Measurements from ENCODE around the gene CCL1. TPM values are rescaled to one million over a fixed set of nuclear protein-coding genes. Genes with fewer than 3 reads are reported as not detected.

CCL1 gene
- total RNA-seq, 1 experiment from 2014 or later = not detected

DNA sequence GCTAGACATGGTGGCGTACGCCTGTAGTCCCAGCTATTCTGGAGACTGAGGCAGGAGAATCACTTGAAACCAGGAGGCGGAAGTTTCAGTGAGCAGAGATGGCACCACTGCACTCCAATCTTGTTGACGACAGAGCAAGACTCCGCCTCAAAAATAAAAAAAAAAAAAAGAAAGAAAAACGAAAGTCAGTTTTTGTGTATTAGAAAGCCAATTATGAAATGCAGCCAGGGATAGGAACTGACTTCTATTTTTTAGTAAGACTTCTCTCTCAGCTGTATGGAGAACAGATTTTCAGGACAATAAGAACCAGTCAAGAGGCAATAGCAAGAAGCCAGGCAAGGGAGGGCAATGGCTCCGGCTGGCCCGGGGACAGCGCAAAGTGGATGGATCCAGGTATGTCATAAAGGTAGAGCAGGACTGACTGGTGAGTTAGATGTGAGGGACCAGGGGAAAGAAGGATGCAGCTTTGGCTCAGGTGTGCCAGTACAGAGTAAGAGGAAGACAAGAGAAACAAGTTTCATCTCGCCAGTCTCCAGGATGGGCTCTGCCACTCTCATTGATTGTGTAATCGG is 12.5 kb upstream of the CCL1 start:
- Histone ChIP-seq H3K27ac (ENCODE audit: insufficient read length, low read depth, low read length) (no peak overlapping the region), H2BK12ac (ENCODE audit: insufficient read length, low read depth, low read length) (no peak overlapping the region), H2BK5ac (ENCODE audit: insufficient read length, low read length) (no peak overlapping the region), H3K23ac (ENCODE audit: insufficient read length, low read depth, low read length) (no peak overlapping the region), H4K91ac (ENCODE audit: insufficient read length, low read depth, low read length) (no peak overlapping the region), H4K8ac (replicated peaks; ENCODE audit: insufficient read length, low read depth, low read length) (no peak overlapping the region), H3K23me2 (ENCODE audit: insufficient read length, low read depth, low read length, poor library complexity, severe bottlenecking) (no peaks in the 10 kb centered on the region), H3K27me3 (ENCODE audit: insufficient read depth, low read length) (no peaks in the 10 kb centered on the region), H3K9me3 (ENCODE audit: control insufficient read depth, low read depth, low read length) (no peaks in the 10 kb centered on the region), H3K4me1 (ENCODE audit: insufficient read depth, low read length) (no peaks in the 10 kb centered on the region), H2BK15ac (ENCODE audit: low read depth, low read length) (no peak overlapping the region), H3K4ac (ENCODE audit: low read depth, low read length) (no peak overlapping the region), H3K9ac (ENCODE audit: extremely low read depth, insufficient read length, low read length) (no peak overlapping the region), H3K18ac (ENCODE audit: insufficient read length, low read depth, low read length) (no peak overlapping the region), H2AFZ (ENCODE audit: low read length) (no peak overlapping the region), H4K5ac (ENCODE audit: insufficient read length, low read depth, low read length) (no peak overlapping the region), H3T11ph (ENCODE audit: low read length) (no peak overlapping the region), H3K79me1 (ENCODE audit: insufficient read depth, low read depth, low read length, poor library complexity, severe bottlenecking) (no peaks in the 10 kb centered on the region), H2AK5ac (ENCODE audit: insufficient read length, low read length) (no peak overlapping the region), H2BK120ac (ENCODE audit: low read depth, low read length, poor library complexity, severe bottlenecking) (no peak overlapping the region), H2BK20ac (ENCODE audit: low read depth, low read length, poor library complexity, severe bottlenecking) (no peak overlapping the region), H3K14ac (ENCODE audit: insufficient read depth, low read length) (no peak overlapping the region), H3K56ac (ENCODE audit: insufficient read length, low read depth, low read length) (no peak overlapping the region), H3K79me2 (ENCODE audit: insufficient read depth, low read length) (no peaks in the 10 kb centered on the region), H4K20me1 (ENCODE audit: control insufficient read depth, insufficient read depth, insufficient read length) (no peaks in the 10 kb centered on the region), H3K4me2 (ENCODE audit: insufficient read depth, insufficient read length, low read length) (no peak overlapping the region)
- WGBS (ENCODE audit: extremely low coverage, insufficient read length, low lambda C conversion rate) = no CpG with 5 or more reads among the region's 11 CpGs
- peaks cover 10 to 13% of the 10 kb centered on the region in 2 experiments; a peak in 3 of 4 replicates for H3K4me1 Mint-ChIP-seq
- peak; percentile 12 for DNase-seq
- H3K9me3 Mint-ChIP-seq = no peaks in the 10 kb centered on the region
- H3K27ac Mint-ChIP-seq = no peak overlapping the region
- TF ChIP-seq, protein P1, sequence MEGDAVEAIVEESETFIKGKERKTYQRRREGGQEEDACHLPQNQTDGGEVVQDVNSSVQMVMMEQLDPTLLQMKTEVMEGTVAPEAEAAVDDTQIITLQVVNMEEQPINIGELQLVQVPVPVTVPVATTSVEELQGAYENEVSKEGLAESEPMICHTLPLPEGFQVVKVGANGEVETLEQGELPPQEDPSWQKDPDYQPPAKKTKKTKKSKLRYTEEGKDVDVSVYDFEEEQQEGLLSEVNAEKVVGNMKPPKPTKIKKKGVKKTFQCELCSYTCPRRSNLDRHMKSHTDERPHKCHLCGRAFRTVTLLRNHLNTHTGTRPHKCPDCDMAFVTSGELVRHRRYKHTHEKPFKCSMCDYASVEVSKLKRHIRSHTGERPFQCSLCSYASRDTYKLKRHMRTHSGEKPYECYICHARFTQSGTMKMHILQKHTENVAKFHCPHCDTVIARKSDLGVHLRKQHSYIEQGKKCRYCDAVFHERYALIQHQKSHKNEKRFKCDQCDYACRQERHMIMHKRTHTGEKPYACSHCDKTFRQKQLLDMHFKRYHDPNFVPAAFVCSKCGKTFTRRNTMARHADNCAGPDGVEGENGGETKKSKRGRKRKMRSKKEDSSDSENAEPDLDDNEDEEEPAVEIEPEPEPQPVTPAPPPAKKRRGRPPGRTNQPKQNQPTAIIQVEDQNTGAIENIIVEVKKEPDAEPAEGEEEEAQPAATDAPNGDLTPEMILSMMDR (conservative IDR thresholded peaks at IDR 0.05) = no peak
- no peaks in the 10 kb centered on the region for H3K27me3 Mint-ChIP-seq (ENCODE audit: low read depth)
- H3K4me3 Mint-ChIP-seq = no peak overlapping the region
- no peaks in the 10 kb centered on the region for H3K36me3 Mint-ChIP-seq (ENCODE audit: insufficient read depth in 1 of 3, low read depth in 3 of 3)

Measured in H9 (cell line).